LNCaP clone FGC (cell line): ENCODE data around the gene ISY1.
"Not testable (repeated sequence)": the region's sequence is repeated elsewhere in the genome, so short reads cannot be mapped to it uniquely, and the experiment has no call there.

Source experiments
- DNase-seq: peaks from one replicate; pipeline ENCODE4 v3.0.0-alpha.2; 2011; ENCODE audit warnings: low read depth
- H3K4me3 ChIP-seq: 2 replicates; pipeline ENCODE4 v1.5.1; 2011; ENCODE audit warnings: mild to moderate bottlenecking, low read depth, low read length, control low read depth
- CTCF ChIP-seq: IDR thresholded peaks from 2 replicates; pipeline ENCODE4 v1.5.1; 2012; ENCODE audit warnings: mild to moderate bottlenecking; ENCODE audit not compliant: control insufficient read depth, insufficient read depth; ENCODE audit errors: extremely low read depth

ISY1 gene

GRCh38 chr3:129166579-129167332, 5.9 kb upstream of the ISY1 start:
- no peak for DNase-seq
- no peak for TF ChIP-seq CTCF
- H3K4me3 ChIP-seq: no peak overlapping the region

DNA sequence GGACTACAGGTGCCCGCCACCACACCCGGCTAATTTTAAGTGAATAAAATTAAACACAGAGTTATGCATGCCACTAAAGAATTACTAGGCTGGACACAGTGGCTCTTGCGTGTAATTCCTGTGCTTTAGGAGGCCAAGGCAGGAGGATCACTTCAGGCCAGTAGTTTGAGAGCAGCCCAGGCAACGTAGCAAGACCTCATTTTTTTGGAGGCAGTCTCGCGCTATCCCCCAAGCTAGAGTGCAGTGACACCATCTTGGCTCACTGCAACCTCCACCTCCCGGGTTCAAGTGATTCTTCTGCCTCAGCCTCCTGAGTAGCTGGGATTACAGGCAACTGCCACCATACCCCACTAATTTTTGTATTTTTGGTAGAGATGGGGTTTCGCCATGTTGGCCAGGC, 4.7 kb upstream of the ISY1 start:
- not testable (repeated sequence) for H3K4me3 ChIP-seq, DNase-seq

- DNase-seq: no peak
- no peak overlapping the region for H3K4me3 ChIP-seq
- TF ChIP-seq CTCF: no peak
Measured at GRCh38 chr3:129164500-129164899, 3.6 kb upstream of the ISY1 start.

- TF ChIP-seq CTCF: peak; percentile 14; the same call in 1 of the 2 replicates
- H3K4me3 ChIP-seq: peak overlapping the region; percentile 90
- DNase-seq: no peak
Measured at GRCh38 chr3:129162729-129163579, 2.1 kb upstream of the ISY1 start.

DNA sequence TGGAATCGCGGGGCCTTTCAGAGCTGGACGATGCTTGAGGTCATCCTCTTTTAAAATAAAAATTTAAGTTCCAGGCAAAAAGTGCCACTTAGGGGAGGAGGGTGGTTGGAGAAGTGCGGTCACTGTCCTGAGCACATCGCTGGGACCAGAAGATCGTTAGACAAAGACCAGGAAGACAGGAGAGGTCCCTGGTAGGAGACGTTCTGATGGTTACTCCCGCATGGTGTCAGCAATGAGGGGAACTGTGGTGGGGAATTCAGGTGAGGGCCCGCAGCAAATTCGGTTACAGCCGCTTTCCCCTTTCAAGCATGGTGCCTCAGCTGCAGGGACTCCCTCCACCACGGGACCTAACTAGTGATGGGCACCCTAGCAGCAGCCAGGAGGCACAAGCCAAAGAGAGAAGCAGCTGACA, 1.0 kb upstream of the ISY1 start:
- TF ChIP-seq CTCF: no peak
- H3K4me3 ChIP-seq: peak overlapping the region; percentile 90
- no peak for DNase-seq

DNA sequence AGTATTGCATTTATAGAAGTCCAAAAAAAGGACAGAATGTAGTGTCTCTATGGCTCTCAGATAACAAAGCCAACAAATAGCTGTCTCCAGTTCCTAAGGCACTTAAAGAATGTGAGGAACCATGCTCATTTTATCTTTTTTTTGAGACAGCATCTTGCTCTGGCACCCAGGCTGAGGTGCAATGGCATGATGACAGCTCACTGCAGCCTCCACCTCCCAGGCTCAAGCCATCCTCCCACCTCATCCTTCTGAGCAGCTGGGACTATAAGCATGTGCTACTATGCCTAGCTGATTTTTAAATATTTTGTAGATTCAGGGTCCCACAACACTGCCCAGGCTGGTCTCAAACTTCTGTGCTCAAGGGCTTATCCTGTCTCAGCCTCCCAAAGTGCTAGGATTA, 16.1 kb downstream of the ISY1 start:
- no peak for DNase-seq
- H3K4me3 ChIP-seq: no peak overlapping the region
- TF ChIP-seq CTCF: no peak

DNA sequence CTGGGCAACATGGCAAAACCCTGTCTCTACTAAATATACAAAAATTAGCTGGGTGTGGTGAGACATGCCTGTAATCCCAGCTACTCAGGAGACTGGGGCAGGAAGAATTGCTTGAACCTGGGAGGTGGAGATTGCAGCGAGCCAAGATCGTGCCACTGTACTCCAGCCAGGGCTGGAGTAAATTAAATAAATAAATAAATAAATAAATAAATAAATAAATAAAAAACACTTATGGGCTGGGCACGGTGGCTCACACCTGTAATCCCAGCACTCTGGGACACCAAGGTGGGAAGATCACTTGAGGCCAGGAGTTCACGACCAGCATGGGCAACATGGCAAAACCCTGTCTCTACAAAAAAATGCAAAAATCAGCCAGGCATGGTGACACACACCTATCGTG, 19.9 kb downstream of the ISY1 start:
- DNase-seq, H3K4me3 ChIP-seq: not testable (repeated sequence)
